ENCODE data around the gene LRRC71.

Gene LRRC71

GRCh38 chr1:156898971-156899664 is 21.3 kb upstream of the LRRC71 start:
- Histone ChIP-seq H3K27ac (ENCODE audit: extremely low read depth, low read depth, low read length) (no peak overlapping the region), H3K4me3 (ENCODE audit: low read depth, low read length) (no peak overlapping the region), H3K36me3 (ENCODE audit: control insufficient read depth in 2 of 2, insufficient read depth in 1 of 2, low read length in 2 of 2) (no peaks in the 10 kb centered on the region), H3K9me3 (ENCODE audit: control insufficient read depth, insufficient read depth, low read depth, low read length) (no peaks in the 10 kb centered on the region), H3K4me1 (ENCODE audit: control insufficient read depth, insufficient read depth, low read length) (no peaks in the 10 kb centered on the region)
- ChIA-PET POLR2A (interaction anchor here (1.0 kb wide), 1 partner anchor 27 kb away, joined by 3 read pairs; no protein-coding TSS in a partner anchor), CTCF (interaction anchor here (0.5 to 3.2 kb wide), 6 partner anchors 9 to 196 kb away, joined by 3 to 20 read pairs (median 6); no protein-coding TSS in a partner anchor)
- no peak for TF ChIP-seq ZNF513 (tag by site-specific recombination; IDR thresholded peaks at IDR 0.05)
- no peak for TF ChIP-seq ZBTB8A (tag by site-specific recombination; IDR thresholded peaks at IDR 0.05)
- TF ChIP-seq ZNF266 (tag by site-specific recombination; IDR thresholded peaks at IDR 0.05; ENCODE audit: low read depth), result no peak
- TF ChIP-seq KLF1 (tag by site-specific recombination; IDR thresholded peaks at IDR 0.05), result no peak
- no peak for TF ChIP-seq ZBTB17 (tag by site-specific recombination; IDR thresholded peaks at IDR 0.05)
- no peak for TF ChIP-seq ZNF146 (tag by site-specific recombination; IDR thresholded peaks at IDR 0.05)
- no peak for TF ChIP-seq ZNF623 (tag by site-specific recombination; IDR thresholded peaks at IDR 0.05)
- no peak for TF ChIP-seq SCRT2 (tag by site-specific recombination; IDR thresholded peaks at IDR 0.05)
- TF ChIP-seq ZNF510 (tag by site-specific recombination; IDR thresholded peaks at IDR 0.05; ENCODE audit: insufficient replicate concordance), result no peak
- TF ChIP-seq ZBTB10 (tag by site-specific recombination; IDR thresholded peaks at IDR 0.05), result no peak
- no peak for TF ChIP-seq OVOL3 (tag by site-specific recombination; IDR thresholded peaks at IDR 0.05)
- TF ChIP-seq SCRT1 (tag by site-specific recombination; IDR thresholded peaks at IDR 0.05; ENCODE audit: borderline replicate concordance), result no peak
- no peak for TF ChIP-seq ZBTB48 (tag by site-specific recombination; IDR thresholded peaks at IDR 0.05)
- TF ChIP-seq ZSCAN16 (tag by site-specific recombination; IDR thresholded peaks at IDR 0.05), result no peak

DNA sequence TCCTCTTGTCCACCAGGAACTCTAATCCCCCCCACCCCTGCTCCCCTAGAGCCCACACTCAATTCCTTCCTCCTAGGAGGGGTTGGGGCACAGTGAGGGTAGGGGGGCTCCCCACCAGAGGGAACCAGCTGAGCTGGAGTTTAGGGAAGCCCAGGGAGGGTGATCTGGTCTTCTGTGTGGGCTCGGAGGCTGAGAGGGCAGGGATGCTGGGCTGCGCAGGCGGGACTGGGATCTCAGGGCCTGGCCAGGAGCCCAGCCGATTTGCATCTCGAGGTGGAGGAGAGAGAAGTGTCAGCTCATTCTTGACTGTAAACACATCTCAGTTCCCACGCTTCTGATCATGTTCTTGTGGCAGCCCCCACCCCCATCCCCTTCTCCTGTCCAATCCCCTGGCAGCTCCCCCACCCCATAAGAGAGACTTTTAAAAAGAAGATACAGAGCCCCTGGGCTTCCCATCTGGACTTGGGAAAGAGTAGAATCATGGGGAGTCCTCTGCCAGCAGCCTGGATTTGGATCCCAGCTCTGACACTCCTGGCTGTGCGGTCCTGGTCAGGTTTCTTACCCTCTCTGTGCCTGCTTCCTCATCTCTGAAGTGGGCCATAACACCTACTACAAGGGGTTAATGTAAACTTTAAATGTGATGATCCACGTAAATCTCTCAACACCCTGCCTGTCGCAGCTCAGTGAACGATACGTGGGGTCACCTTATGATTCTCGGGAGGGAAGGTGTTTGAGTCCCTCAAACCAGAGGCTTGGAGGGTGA is 20.3 kb upstream of the LRRC71 start:
- no peaks in the 10 kb centered on the region for H3K4me1 ChIP-seq (ENCODE audit: control insufficient read depth, insufficient read depth, low read length)
- POLR2A ChIA-PET, result interaction anchor here (0.6 to 1.0 kb wide), 2 partner anchors 26 to 529 kb away, joined by 3 to 5 read pairs; no protein-coding TSS in a partner anchor
- H3K36me3 ChIP-seq (ENCODE audit: control insufficient read depth in 2 of 2, insufficient read depth in 1 of 2, low read length in 2 of 2), result no peaks in the 10 kb centered on the region
- H3K4me3 ChIP-seq (ENCODE audit: low read depth, low read length), result no peak overlapping the region
- TF ChIP-seq ZFHX2 (tag by site-specific recombination; conservative IDR thresholded peaks at IDR 0.05) (peak; percentile 28; the same call in 1 of the 2 replicates), ZFP69B (tag by site-specific recombination; IDR thresholded peaks at IDR 0.05) (no peak)
- H3K9me3 ChIP-seq (ENCODE audit: control insufficient read depth, insufficient read depth, low read depth, low read length), result no peaks in the 10 kb centered on the region
- H3K27ac ChIP-seq (ENCODE audit: extremely low read depth, low read depth, low read length), result no peak overlapping the region
- CTCF ChIA-PET, result interaction anchor here (0.5 to 3.2 kb wide), 4 partner anchors 10 to 255 kb away, joined by 3 to 20 read pairs (median 6); no protein-coding TSS in a partner anchor
